NCI-H187 (cell line): ENCODE data around the gene DIP2B.

Experiments
- DNase-seq, 2 experiments: peaks; one replicate each; lab custom pipeline; 2025; lab: John Stamatoyannopoulos, UW

The DIP2B gene

DNA sequence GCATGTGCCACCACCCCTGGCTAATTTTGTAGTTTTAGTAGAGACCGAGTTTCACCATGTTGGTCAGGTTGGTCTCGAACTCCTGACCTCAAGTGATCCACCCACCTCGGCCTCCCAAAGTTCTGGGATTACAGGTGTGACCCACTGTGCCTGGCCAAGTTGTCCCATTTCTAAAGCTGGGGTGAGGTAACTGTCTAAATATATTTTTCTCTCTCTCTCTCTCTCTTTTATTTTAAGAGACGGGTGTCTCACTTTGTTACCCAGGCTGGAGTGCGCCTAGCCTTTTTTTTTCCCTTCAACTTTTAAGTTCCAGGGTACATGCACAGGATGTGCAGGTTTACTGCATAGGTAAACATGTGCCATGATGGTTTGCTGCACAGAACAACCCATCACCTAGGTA is 267.7 kb downstream of the DIP2B start:
- no peak for DNase-seq

DNA sequence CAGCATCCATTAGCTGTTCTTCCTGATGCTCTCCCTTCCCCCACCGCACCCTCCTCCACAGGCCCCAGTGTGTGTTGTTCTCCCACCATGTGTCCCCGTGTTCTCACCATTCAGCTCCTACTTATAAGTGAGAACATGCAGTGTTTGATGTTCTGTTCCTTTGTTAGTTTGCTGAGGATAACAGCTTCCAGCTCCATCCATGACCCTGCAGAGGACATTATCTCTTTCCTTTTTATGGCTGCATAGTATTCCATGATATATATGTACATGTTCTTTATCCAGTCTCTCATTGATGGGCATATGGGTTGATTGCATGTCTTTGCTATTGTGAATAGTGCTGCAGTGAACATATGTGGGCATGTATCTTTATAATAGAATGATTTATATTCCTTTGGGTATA is 268.1 kb downstream of the DIP2B start:
- DNase-seq: no peak

DNA sequence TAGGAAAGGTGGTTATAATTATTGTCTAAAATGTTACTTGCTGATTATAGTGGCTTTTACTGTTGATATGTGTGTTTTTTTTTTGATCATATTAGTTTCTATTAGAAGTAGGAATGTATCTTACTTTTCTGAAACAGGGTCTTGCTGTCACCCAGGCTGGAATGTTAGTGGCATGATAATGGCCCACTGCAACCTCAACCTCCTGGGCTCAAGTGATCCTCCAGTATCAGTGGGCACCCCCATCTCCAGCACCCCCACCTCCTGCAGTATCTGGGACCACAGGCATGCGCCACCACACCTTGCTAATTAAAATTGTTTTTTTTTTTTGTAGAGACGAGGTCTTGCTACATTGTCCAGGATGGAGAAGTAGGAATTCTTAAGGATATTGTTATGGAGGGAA is 270.5 kb downstream of the DIP2B start:
- DNase-seq: no peak

DNA sequence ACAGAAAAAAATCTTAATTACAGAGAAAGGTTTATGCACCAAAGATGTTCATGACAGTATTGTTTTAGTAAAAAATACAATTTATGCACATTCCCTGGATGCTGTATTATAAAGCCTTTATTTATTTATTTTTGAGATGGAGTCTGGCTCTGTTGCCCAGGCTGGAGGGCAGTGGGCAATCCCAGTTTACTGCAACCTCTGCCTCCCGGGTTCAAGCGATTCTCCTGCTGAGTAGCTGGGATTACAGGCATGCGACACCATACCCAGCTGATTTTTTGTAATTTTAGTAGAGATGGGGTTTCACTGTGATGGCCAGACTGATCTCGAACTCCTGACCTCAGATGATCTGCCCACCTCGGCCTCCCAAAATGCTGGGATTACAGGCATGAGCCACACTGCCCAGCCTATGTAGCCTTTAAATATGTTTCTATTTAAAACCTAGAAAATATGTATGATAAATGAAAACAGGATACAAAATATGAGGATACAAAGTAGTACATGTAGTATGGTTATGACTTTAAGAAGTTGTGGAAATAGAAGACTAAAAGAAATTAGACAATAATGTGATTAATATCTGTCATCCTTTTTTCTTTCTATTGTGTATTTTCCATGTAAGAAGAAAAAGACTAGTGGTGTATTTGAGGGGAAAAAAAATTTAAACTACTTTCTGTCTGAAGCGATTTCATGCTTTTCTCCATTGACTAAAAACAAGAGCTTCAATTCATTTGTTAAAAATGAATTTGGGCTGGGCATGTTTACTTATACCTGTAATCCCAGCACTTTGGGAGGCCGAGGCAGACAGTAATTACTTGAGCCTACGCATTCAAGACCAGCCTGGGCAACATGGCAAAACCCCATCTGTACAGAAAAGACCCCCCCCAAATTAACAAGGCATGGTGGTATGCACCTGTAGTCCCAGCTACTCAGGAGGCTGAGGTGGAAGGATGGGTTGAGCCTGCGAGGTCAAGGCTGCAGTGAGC is 272.3 kb downstream of the DIP2B start:
- no peak for DNase-seq

DNA sequence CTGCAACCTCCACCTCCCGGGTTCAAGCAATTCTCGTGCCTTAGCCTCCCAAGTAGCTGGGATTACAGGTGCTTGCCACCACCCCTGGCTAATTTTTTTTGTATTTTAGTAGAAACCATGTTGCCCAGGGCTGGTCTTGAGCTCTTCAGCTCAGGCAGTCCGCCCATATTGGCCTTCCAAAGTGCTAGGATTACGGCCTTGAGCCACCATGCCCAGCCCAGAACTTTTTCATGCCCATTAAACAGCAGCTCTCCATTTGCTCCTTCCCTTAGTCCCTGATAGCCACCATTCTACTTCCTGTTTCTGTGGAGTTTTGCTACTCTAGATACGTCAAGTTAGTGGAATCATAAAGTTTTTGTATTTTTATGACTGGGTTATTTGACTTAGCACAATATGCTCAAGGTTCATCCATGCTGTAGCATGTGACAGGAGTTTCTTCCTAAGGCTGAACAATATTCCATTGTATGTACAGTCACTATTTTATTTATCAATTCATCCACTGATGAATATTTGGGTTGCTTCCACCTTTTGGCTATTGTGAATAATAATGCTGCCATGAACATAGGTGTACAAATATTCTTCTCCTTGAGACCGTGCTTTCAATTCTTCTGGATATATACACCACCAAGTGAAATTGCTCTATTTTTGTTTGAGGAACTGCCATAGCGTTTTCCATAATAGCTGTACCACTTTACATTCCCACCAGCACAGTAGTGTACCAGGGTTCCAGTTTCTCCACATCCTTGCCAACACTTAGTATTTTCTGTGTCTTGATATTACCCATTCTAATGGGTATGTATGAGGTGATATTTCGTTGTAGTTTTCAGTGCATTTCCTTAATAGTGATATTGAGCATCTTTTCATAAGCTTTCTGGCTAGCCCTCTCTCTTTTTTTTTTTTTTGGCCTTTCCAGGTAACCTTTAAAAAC is 274.1 kb downstream of the DIP2B start:
- DNase-seq: no peak

DNA sequence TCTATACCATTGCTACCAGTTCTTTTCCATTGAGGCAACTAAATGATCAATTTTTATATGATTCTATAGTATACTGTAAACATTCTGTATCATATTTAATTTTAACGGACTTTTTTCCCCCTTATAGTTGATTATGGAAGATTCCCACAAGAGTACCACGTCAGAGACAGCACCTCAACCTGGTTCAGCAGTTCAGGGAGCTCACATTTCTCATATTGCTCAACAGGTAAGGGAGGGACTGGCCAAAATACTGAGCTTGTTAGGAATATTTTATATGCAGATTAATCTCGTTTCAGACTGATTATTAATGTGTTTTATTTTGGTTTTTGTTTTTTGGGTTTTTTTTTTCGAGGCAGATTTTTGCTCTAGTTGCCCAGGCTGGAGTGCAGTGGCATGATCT is 275.2 kb downstream of the DIP2B start:
- DNase-seq: no peak

DNA sequence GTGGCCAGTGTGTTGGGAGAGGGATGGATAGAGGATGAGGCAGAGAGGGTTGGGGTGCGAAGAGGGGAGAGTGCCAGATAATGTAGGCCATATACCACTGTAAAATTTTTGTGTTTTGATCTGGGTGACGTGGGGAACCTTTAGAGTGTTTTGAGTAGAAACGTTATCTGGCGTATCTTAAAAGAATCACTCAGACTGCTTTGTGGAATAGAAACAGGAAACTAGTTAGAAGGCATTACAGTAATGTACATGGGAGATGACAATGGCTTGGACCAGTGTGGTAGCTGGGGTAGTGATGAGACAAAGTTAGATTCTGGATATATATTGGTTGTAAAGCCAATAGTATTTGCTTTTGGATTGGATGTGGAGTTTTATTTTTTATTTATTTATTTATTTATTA is 279.7 kb downstream of the DIP2B start:
- DNase-seq: no peak

DNA sequence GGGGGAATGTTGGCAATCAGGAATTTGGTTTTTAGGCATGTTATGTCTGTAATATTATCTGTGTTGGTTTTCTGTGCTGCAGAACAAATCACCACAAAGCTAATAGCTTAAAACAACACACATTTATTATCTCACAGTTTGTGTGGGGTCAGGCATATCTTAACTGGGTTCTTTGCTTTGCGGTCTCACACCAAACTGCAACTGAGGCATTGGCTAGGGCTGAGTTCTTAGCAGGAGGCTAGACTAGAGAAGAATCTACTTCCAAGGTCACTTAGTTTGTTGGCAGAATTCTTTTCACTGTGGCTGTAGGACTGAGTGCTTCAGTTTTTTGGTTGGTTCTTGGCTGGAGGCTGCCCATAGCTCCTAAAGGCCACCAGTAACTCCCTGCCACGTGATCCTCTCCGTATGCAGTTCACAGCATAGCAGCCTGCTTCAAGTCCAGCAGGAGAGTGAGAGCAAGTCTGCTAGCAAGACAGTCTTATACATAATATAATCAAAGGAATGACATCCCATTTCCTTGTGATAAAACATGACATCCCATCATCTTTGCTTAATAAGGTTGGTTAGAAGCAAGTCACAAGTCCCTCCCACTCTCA is 280.7 kb downstream of the DIP2B start:
- no peak for DNase-seq

DNA sequence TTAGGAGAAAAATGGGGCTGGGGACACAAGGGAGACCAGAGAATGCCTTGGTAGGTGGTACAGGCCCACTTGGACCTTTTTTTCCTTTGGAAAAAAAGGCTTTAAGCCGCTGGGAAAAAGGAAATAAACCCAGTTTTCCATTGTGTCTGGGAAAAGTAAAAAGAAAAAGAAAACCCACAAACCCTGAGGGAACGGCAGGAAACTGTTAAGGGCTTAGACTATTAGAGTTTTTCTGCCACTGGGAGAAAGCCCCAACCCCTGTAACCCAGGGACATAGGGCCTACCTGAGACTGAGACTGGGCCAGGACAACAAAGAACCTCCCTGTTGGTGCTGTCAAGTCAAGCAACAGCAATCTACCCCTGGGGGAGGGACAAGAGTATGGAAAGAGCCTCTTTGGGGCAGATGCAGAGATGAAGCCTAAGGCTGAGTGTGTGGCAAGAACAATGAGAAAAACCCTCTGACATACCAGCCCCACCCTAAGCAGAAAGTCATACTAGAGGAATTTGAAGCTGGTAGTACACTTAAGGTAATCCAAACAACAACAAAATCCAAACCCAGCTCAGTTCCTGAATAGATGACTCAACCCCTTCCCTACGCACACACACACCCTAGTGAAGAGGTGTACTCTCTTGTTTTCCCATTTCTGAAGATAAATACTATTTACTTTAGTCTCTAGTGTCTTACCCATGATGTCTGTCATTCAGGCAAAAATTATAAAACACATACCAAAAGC is 281.9 kb downstream of the DIP2B start:
- DNase-seq: no peak

DNA sequence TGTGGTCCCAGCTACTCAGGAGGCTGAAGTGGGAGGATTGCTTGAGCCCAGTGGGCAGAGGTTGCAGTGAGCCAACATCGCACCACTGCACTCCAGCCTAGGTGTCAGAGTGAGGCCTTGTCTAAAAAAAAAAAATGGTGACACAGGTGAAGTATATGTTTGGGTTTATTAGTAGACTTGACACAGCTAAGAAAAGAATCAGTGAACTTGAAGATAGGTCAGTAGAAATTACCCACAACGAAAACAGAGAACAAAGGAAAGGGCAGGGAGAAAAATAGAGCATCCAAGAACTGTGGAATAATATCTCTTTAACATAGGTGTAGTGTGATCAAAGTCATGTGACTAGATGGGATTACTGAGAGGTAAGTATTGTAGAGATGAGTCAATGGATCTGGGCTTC is 282.8 kb downstream of the DIP2B start:
- DNase-seq: no peak

DNA sequence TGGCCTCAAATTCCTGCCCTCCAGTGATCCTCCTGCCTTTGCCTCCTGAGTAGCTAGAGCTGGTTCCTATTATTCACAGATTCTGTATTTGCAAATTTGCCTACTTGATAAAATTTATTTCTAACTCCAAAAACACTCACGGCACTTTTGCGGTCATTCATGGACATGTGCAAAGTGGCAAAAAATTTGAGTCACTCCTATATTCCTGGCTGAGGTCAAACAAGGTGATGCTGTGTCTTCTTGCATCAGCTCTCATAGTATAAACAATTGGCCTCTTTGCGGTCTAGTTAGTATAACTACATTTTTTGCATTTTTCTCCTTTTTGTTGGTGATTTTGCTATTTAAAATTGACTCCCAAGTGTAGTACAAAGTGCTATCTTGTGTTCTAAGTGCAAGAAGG is 283.8 kb downstream of the DIP2B start:
- no peak for DNase-seq

DNA sequence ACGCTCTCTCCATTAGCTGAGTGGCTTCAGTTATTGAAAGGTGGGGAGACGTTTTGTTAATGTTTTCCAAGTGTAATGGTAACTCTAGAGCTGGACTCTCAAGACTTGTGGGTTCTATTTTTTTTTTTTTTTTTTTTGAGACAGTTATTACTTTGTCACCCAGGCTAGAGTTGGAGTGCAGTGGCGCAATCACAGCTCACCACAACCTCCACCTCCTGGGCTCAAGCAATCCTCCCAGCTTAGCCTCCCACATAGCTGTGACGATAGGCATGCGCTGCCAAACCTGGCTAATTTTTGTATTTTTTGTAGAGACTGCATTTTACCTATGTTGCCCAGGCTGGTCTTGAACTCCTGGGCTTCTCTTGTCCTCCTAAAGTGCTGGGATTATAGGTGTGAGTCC is 285.3 kb downstream of the DIP2B start:
- no peak for DNase-seq
